NCI-H2171 (cell line): ENCODE results near the gene VIPR2.
A peak's percentile ranks its signal among the peaks of the same experiment; 100 is the strongest.

ENCODE experiments used
- DNase-seq: peaks from one replicate; lab custom pipeline; 2025; lab: John Stamatoyannopoulos, UW

The VIPR2 gene

DNA sequence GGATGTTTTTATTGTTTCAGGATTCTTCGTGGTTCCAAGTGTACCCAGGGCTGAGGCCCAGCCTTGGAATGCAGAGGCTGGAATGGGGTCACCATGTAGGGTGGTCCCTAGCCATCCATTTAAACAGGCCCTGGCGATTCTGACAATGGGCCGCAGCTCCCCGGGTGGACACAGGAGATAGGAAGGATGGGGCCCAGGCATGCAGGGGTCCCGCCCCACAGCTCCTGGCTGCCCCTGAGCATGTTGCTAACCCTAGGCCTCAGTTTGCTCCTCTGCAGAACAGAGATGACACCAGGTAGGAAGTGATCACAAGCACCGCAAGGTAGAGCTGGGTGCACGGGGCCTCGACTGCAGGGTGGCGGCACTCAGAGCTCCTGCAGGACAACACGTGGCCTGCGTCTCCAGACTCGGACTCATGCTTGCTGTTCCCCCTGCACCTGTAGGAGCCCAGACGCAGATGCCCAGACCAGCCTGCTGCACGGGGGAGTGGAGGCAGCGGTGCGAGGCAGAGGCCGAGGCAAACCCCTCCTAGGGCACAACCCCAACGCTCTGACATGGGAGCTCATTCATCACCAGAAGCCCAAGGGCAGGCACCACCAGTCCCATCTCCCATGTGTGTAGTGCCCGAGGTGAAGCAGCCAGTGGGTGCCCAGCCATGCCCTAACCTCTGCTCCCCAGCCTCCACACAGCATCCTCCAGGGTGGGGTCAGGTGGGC, 25.5 kb downstream of the VIPR2 start:
- DNase-seq = no peak

DNA sequence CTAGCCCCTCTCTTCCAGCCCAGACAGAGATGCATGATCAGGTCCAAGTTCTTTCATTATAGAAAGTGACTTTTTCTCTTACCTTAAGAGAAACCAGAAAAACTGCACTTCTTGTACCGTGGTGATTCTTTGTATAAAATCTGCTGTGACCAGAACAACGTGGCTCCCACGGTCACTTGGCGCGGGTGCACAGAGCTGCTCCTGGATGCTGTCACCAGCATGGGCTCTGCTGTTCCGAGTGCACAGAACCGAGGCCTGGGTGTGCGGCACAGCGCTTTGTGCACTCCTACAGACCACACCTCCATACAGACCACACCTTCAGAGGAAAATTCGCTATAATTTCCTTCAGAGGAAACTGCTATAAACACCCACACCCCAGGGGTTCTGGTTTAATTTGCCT, 26.0 kb downstream of the VIPR2 start:
- DNase-seq = no peak

DNA sequence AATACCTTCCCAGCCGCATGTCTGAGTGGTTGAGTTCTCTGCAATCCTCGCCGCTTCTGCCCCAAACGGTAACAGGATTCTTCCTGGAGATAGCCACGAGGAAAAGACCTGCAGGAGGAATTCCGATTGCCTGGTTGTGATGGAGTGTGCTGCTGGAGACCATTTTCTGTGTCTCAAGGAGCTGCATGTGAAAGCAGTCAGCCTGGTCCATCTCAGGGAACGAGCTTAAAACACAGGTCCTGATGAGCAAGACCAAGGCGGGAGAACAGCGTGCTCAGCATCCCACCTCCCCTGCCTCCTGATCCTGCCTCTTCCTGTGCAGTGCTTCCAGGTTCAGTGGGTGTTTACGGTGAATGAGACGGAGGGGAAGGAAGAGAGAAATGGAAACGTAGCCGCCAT, 26.5 kb downstream of the VIPR2 start:
- no peak for DNase-seq

DNA sequence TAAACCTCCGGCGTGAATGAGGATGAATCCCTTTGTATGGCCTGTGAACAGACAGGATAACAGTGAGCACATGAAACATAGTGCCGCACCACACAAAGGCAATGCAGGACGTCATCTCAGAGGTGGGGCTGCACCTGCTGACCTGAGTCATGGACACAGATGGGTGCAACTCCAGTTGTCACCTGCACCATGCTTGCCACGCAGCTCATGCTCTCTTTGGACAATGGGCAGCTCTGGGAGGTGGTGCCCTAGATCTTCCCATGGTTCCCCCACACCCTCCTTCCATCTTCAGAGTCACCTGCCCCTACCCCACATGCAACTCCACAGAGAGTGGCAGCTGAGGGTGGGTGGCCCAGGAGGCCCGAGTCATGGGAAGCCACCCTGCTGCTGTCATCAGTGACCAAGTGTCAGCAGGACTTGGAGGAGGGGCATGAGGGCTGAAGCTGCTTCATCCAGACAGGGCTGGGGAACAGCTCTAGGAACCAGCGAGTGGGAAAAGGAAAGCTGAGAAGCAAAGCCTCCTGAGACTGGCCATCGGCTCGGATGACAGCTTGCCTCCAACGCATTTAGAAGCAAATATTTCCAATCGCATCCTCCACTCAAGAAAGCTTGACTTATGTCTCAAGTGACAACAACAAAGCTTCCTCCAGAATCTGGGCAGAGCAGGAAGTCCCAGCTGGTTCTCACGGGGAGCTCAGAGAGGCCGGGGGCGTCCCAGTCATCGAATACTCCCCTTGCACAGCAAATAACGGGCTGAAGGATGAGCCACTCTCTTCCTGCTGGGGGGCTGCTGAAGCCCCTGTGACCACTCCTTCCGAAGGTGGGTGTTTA, 27.1 kb downstream of the VIPR2 start:
- no peak for DNase-seq

DNA sequence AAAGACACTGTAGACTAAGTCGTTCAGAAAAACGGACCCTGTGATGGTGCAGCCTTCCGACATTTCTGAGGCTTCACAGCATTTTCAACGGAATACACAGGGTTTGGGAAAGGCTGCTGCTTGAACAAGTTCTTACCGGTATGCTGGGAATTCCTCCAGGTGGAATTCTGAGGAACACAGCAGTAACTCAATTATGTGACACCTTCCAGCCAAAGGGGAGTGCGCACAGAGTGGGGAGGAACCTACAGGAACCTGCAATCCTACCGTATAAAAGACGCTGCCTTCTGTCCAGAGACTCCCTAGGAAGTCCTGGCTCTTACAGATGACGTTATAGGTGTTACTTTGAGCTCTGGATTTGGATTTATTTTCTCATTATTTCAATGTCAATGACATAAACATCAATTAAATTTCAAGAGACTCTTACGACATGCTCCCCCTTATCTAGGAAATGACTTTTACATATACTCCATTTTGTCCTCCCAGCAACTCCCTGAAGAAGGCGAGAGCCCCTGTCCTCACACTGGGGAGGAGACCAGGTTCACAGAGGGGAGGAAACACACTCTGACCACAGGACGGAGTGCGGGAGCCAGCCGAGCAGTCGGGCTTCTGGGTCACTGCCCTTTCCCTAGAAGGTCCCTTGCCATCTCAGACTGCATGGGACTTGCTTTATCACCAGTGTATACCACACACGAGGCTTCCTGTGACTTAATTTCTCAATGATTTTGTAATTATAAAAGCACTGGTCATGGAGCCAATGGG, 27.9 kb downstream of the VIPR2 start:
- no peak for DNase-seq

DNA sequence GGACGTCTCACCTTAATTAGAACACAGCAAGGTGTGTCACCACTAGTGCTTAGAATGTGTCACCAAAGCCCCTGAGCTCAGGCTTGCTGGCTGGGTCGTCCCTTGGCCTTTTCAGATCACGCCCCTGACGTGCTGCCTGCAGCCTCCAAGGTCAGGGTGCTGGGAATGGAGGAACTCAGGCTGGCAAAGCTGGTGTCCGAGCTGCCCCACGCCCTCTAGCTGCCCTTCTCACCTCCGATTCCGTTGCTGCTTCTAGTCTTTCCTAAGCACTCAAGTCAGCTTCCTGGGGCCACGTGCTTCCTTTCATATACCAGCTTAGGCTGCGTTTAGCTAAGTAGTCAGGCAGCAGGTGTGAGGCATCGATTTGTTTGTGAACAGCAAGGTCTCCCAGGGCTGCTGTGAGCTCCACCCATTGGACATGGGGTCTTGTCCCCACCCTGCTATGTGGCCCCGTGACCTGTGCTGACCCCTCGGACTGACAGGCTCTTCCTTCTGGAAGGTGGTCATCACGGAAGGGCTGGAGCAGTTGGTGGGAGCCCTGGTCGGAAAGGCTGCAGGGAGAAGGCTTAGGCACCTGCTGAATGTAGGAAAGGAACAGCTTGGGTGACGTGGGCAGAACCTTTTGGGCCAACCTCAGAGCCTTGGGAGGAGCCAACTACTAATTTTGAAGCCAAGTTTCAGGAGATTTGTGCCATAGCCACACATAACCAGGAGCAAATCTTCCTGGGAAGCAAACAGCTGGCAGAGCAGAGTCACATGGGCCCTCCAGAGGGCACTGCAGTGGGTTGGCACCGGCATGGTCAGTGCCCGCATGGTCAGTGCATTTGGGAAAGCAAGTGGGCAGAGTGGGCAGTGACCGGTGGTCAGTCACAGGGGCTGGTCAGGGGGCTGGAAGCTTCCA, 28.8 kb downstream of the VIPR2 start:
- DNase-seq = no peak

DNA sequence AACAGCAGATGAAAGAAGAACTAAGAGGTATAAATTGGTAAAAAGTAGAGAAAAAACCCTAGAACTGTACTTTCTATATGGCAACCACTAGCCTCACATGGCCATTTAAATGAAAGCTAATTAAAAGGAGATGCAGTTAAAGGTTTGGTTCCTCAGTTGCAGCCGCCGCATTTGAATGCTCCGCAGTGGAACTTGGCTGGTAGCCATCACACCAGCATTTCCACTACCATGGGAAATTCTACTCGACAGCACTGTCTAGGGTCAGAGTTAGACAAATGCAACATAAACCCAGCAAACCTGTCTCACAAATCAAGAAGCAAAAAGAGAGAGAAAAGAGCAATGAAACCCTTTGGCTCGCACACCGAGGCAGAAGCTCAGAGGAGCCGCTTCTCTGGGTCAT, 29.7 kb downstream of the VIPR2 start:
- DNase-seq = no peak

DNA sequence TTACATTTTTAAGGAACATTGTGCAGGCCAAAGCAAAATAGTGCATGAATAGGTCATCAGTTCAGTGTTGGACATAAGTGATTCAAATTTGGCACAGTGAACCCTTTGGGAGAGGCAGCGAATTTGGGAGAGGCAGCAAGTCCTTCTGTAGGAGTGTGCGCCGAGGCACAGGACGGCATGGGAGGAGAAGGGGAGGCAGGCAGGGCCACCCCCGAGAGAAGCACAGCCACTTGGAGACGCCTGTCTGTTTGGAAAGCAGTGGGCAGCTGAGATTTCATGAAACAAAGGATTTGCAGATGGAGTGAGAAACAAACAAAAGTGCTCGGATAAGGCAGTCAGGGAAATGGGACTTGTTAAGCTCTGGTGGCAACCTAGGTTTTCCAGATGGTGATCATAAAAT, 30.6 kb downstream of the VIPR2 start:
- no peak for DNase-seq

DNA sequence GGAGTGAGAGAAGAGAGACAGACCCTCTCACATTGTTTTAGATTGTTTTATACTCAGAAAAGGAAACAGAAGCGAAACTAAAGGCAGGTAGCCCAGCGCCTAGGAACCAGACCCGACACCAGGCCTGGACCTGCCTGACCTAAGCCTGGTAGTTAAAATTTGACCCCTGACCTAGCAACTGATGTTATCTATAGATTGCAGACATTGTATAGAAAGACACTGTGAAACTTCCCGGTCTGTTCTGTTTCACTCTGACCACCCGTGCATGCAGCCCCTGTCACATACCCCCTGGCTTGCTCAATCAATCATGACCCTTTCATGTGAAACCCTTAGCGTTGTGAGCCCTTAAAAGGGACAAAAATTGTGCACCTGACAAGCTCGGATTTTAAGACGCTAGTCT, 31.6 kb downstream of the VIPR2 start:
- DNase-seq = no peak

DNA sequence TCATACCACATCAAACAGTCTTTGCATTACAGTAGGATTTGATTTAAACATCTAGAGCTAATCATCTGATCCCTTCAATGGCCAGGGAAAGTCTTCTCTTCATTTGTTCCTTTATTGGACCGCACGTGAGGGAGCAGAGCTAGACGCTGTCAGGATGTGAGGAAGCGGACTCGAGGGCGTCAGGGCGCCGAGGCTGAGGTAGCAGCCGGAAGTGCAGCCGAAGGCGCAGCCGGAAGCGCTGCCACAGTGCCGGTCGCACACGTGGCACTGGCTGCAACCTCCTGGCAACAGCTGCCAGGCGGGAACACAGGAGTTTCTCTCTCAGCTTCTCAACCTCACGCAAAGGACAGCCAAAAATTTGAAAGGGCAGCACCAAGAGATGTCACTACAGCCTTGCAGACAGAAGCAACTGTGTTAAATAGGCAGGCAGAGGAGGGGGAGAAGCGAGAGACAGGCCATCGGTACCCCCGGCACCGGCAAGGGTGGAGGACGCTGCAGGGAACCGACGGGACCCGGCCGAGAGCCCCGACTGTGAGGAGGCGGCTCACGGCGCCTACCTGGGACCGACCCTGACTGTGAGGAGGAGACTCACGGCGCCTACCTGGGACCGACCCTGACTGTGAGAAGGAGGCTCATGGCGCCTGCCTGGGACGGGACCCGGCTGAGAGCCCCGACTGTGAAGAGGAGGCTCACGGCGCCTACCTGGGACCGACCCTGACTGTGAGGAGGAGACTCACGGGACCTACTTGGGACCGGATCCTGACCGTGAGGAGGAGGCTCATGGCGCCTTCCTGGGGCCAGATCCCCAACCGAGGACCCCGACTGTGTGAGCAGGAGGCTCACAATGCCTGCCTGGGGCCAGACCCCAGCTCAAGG, 32.3 kb downstream of the VIPR2 start:
- DNase-seq = no peak

DNA sequence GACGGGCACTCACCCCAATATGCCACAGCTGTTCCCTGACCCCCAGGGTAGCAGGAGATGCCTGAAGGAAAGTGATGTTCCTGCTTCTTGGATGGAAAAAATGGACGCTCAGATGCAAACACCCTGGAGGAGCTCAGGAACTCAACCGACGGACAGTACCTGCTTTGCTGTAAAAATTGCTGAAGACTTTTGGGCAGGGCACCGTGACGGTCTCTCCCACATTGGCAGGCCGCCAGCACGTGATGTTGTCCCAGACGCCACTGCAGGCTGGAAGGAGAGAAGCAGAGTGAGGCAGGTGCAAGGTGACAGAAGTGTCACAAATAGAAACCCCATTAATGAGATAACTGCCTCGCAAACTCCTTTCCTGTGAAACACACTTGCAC, 35.0 kb downstream of the VIPR2 start:
- DNase-seq = peak; percentile 26

DNA sequence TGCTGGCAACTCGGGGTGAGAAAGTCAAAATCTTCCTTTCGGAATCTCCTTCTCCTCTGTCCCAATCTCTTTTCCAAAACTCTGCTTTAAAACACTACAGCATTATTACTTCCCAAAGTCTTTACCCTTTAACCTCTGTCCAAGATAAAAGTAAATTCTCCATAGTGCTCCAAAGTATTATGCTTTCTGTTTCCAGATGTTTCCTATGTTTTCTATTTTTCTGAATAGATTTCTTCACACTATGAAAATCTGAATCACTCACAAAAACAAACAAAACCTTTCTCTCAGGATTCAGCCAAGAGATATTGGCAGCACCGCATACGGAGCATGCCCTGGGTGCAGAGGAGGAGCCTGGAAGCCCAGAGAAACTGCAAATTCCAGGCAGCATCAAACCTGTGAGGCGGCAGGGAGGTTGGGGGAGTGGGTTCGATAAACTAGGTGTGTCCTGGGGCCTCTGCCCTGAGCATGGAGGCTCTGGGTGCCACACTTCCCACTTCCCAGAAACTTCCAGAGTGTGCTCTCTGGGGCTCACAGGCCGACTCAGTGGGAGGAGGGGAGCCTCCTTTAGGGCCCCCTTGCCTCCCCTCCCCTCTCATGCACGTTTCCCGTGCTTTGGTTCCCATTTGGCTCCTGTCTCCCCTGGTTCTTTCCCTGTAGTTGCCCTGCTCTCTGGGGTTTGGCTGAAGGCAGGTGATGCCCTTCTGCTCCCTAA, 35.6 kb downstream of the VIPR2 start:
- no peak for DNase-seq

DNA sequence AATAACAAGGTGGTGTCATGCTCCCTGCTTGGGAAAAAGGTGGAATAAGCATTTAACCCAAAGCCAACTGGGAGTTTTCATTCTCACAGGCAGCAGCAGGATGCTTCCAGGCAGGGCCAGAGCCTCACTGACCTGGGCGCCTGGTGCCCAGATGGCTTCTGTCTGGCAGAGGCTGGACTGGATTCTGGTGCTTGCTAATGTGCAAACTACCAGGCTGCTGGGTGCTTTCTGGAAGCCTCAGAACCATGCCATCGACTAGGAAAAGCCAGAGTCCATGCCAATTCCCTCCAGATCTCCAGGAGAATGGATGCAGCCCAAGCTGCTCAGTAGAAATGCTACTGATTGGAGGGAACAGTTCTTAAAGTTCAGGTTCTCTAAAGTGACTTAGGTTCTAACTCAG, 36.2 kb downstream of the VIPR2 start:
- DNase-seq = no peak

DNA sequence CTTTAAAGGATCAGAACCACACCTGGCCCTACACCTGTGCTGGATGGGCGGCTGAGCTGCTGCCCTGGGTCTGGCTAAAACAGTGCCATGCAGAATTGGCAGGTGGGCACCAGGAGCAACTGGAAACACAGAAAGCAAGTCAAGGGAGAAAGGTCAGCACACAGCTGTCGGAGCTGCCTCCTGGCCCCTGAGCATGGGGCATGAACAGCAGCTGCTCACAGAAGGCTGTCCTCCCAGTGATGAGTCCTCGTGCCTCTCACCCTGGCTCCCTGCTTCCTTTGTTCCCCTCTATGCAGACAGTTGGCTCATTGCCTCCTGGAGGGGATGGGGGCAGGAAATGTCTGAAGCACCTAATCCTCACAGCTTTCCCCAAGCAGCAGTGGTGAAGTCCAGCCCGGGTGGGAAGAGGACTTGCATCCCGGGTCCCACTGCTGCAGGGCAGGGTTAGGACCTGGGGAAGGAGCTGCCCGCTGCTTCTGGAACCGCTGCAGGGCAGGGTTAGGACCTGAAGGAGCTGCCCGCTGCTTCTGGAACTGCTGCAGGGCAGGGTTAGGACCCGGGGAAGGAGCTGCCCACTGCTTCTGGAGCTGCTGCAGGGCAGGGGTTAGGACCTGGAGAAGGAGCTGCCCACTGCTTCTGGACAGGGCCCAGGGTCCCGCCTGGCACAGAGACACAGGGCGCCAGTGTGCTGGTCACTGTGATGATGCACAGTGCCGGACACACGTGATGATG, 37.3 kb downstream of the VIPR2 start:
- DNase-seq = no peak

DNA sequence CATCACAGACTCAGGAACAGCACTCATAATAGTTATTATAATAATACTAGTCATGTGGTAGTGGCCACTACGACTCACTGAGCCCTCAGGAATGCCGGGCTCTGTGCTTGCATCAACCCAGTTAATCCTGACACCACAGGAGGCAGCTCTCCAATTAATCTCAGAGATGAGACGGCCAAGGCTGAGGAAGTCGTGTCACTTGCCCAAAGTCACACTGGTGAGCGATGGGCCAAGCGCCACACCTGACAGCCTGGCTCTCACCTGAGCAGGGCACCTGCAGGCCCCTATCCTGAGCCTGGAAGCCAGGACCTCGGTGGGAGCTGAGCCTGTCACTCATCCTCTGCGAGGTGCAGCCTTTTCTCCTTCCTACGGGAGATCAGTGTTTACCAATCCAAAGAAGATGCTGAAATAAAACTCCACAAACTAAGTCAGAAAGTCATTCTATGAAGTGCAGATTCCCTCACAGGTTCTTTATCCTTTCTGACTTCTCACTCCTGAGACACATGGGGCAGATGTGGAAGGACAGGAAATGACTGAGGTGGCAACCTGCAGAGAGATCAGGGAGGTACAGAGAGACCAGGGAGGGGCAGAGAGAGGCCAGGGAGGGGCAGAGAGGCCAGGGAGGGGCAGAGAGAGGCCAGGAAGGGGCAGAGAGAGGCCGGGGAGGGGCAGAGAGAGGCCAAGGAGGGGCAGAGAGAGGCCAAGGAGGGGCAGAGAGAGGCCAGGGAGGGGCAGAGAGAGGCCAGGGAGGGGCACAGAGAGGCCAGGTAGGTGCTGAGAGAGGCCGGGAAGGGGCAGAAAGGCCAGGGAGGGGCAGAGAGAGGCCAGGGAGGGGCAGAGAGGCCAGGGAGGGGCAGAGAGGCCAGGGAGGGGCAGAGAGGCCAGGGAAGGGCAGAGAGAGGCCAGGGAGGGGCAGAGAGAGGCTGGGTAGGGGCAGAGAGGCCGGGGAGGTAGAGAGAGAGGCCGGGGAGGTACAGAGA, 38.5 kb downstream of the VIPR2 start:
- DNase-seq = no peak

DNA sequence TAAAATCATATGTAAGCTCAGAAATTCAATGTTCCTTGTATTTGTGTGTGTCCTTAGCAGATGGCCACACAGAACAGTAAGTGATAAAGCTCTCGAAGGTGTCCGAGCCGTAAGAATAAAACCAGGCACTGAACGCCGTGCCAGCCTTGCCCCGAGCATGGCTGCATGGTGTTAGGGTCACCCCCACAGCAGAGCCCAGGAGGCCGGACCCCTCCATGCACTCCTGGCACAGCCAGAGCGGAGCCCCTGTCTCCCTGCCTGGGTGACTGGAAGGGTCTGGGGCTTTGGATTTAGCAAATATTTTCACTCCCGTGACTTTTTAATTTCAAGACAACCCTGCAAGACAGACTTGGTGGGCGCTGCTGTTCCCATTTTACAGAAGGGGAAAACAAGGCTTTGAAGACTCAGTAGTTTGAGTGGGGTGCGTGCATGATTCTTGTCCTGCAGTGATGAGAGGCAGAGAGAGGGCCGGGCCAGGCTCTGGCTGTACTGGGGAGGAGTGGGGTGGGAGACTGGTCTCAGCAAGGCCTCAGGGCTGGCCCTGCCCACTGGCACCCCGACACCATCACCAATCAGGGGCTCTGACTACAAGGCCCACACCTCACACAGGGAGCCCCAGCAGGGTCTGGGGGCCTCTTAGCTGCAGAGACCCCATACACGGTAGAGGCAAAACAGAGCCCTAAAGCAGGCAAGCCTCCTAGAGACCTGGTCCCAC, 39.4 kb downstream of the VIPR2 start:
- DNase-seq = no peak

DNA sequence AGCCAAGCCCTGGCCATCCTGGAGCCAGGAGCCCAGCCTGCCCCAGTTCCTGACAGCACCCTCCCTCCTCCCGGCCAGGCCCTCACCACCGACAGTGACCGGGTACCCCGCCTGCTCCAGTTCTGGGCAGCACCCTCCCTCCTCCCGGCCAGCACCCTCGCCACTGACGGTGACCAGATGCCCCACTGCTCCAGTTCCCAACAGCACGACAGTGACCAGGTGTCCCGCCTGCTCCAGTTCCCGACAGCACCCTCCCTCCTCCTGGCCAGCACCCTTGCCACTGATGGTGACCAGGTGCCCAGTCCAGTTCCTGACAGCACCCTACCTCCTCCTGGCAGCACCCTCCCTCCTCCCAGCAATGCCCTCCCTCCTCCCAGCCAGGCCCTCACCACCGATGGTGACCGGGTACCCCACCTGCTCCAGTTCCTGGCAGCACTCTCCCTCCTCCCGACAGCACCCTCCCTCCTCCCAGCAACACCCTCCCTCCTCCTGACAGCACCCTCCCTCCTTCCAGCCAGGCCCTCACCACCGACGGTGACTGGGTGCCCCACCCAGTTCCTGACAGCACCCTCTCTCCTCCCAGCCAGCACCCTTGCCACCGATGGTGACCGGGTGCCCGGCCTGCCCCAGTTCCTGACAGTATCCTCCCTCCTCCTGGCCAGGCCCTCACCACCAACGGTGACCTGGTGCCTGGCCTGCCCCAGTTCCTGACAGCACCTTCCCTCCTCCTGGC, 40.3 kb downstream of the VIPR2 start:
- no peak for DNase-seq
